ENCODE measurements around the gene AGMO. TPM values are rescaled to one million over a fixed set of nuclear protein-coding genes. Genes with fewer than 3 reads are reported as not detected.
"Not testable (repeated sequence)": the region's sequence is repeated elsewhere in the genome, so short reads cannot be mapped to it uniquely, and the experiment has no call there.

AGMO gene
- polyA plus RNA-seq, 1 experiment: not detected

DNA sequence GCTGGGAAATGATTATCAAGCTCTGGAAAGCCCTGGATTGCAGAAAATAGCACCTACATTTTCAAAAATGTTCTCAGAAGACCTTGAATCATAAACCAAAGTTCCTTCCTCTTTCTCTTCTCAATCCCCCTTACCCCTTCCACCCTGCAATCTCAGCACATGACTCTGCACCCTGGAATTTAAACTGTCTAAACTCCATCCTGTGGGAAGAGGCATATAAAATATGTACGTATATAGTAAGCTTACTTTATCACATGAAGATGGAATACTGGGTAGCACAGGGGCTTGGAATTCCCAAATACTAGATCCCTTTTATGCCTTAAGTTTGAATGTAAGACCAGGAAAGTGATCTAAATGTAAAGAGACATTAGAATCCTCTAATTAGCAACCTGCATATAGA is 7.7 kb downstream of the AGMO start:
- H3K4me3 ChIP-seq (ENCODE audit: low read depth, low read length): no peak overlapping the region
- no peaks in the 10 kb centered on the region for H3K36me3 ChIP-seq (ENCODE audit: control insufficient read depth, insufficient read depth, low read length)
- DNase-seq (ENCODE audit: low read depth): no peak
- TF ChIP-seq, protein P1, sequence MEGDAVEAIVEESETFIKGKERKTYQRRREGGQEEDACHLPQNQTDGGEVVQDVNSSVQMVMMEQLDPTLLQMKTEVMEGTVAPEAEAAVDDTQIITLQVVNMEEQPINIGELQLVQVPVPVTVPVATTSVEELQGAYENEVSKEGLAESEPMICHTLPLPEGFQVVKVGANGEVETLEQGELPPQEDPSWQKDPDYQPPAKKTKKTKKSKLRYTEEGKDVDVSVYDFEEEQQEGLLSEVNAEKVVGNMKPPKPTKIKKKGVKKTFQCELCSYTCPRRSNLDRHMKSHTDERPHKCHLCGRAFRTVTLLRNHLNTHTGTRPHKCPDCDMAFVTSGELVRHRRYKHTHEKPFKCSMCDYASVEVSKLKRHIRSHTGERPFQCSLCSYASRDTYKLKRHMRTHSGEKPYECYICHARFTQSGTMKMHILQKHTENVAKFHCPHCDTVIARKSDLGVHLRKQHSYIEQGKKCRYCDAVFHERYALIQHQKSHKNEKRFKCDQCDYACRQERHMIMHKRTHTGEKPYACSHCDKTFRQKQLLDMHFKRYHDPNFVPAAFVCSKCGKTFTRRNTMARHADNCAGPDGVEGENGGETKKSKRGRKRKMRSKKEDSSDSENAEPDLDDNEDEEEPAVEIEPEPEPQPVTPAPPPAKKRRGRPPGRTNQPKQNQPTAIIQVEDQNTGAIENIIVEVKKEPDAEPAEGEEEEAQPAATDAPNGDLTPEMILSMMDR (IDR thresholded peaks at IDR 0.05; ENCODE audit: insufficient read depth, low read depth, low read length): no peak
- no peaks in the 10 kb centered on the region for H3K27me3 ChIP-seq (ENCODE audit: control insufficient read depth, insufficient read depth, low read length)
- ChIA-PET CTCF (interaction anchor here (0.7 to 0.8 kb wide), 2 partner anchors 227 to 230 kb away, joined by 3 read pairs; no protein-coding TSS in a partner anchor), POLR2A (no interaction called here)

DNA sequence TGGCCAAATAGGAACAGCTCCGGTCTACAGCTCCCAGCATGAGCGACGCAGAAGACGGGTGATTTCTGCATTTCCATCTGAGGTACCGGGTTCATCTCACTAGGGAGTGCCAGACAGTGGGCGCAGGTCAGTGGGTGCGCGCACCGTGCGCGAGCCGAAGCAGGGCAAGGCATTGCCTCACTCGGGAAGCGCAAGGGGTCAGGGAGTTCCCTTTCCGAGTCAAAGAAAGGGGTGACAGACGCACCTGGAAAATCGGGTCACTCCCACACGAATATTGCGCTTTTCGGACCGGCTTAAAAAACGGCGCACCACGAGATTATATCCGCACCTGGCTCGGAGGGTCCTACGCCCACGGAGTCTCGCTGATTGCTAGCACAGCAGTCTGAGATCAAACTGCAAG is 14.5 kb downstream of the AGMO start:
- H3K27me3 ChIP-seq (ENCODE audit: control insufficient read depth, insufficient read depth, low read length); POLR2A ChIA-PET; H3K36me3 ChIP-seq (ENCODE audit: control insufficient read depth, insufficient read depth, low read length); CTCF ChIA-PET; H3K4me3 ChIP-seq (ENCODE audit: low read depth, low read length); DNase-seq (ENCODE audit: low read depth): not testable (repeated sequence)

DNA sequence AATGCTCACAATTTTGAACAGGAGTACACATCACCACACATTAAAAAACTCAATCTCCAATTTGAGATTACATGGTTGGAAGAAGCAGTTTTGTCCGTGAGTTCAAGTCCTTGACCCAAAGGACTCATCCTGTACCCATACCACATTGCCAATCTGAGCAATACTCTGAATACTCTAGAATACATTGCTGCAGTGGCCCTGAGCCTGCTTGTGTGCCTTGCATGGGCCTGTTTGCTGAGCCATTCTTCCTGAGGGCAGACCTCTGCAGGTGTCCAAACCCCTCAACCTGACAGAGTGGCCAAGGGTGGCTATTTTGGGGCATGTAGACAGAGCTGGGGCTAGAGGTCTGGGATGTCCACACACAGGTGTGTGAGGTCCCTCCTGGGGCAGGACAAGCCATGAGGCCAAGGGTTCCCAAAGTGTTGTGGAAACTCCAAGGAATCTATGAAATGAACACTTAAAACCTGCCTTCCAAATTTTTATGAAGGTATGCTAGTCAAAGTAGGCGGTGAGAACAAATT is 15.5 kb downstream of the AGMO start:
- no peak for DNase-seq (ENCODE audit: low read depth)
- Histone ChIP-seq H3K36me3 (ENCODE audit: control insufficient read depth, insufficient read depth, low read length) (no peaks in the 10 kb centered on the region), H3K4me3 (ENCODE audit: low read depth, low read length) (no peak overlapping the region), H3K27me3 (ENCODE audit: control insufficient read depth, insufficient read depth, low read length) (no peaks in the 10 kb centered on the region)
- CTCF ChIA-PET: interaction anchor here (0.8 kb wide), 1 partner anchor 30 kb away, joined by 3 read pairs; no protein-coding TSS in a partner anchor
- TF ChIP-seq, protein P1 (IDR thresholded peaks at IDR 0.05; ENCODE audit: insufficient read depth, low read depth, low read length): no peak
- POLR2A ChIA-PET: no interaction called here

DNA sequence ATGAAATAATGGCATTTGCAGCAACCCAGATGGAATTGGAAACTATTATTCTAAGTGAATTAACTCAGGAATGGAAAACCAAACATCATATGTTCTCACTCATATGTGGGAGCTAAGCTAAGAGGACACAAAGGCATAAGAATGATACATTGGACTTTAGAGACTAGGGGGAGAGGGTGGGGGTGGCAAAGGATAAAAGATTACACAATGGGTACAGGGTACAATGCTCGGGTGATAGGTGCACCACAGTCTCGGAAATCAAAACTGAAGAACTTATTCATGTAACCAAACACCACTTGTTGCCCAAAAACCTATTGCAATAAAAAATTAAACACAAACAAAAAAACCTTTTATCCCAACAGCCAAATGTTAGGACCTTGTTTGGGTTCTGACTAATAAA is 17.8 kb downstream of the AGMO start:
- DNase-seq (ENCODE audit: low read depth): no peak
- H3K36me3 ChIP-seq (ENCODE audit: control insufficient read depth, insufficient read depth, low read length): no peaks in the 10 kb centered on the region
- POLR2A ChIA-PET: no interaction called here
- H3K27me3 ChIP-seq (ENCODE audit: control insufficient read depth, insufficient read depth, low read length): no peaks in the 10 kb centered on the region
- CTCF ChIA-PET: interaction anchor here (1.1 kb wide), 1 partner anchor 24 kb away, joined by 3 read pairs; no protein-coding TSS in a partner anchor
- TF ChIP-seq, protein P1 (IDR thresholded peaks at IDR 0.05; ENCODE audit: insufficient read depth, low read depth, low read length): no peak
- no peak overlapping the region for H3K4me3 ChIP-seq (ENCODE audit: low read depth, low read length)

DNA sequence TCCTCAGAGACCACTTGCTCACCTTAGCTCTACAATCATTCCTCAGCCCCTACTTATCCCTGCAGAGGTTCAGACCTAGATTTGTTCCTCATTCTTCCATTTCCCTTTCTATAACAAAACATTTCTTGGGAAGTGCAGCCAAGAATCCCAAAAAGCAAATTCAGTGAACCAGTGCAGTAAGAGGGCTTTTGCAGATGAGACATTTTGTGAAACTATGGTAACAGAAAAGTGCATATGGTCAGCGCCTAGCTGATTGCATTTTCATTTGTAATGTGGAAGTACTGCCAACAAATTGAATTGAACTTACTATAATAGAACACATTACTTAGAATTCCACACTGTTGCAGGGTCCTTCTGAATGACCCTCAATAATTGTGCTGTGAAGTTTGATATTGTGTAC is 18.6 kb downstream of the AGMO start:
- Histone ChIP-seq H3K36me3 (ENCODE audit: control insufficient read depth, insufficient read depth, low read length) (no peaks in the 10 kb centered on the region), H3K27me3 (ENCODE audit: control insufficient read depth, insufficient read depth, low read length) (no peaks in the 10 kb centered on the region), H3K4me3 (ENCODE audit: low read depth, low read length) (no peak overlapping the region)
- ChIA-PET CTCF (no interaction called here), POLR2A (no interaction called here)
- DNase-seq (ENCODE audit: low read depth): no peak
- TF ChIP-seq, protein P1 (IDR thresholded peaks at IDR 0.05; ENCODE audit: insufficient read depth, low read depth, low read length): no peak

DNA sequence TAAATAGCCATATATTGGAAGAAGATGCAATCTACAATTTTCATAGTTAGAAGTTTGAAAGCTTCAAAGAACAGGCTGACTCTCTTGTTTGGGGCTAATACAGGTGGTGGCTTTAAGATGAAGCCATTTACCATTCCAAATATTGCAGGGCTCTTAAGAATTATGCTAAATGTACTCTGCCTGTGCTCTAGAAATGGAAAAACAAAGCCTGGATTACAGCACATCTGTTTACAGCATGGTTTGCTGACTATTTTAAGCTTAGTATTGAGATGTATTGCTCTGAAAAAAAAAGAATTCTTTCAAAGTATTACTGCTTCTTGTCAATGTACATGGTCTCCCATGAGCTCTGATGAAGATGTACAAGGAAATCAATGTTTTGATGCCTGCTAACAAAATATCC is 34.2 kb downstream of the AGMO start:
- Histone ChIP-seq H3K4me3 (ENCODE audit: low read depth, low read length) (no peak overlapping the region), H3K36me3 (ENCODE audit: control insufficient read depth, insufficient read depth, low read length) (no peaks in the 10 kb centered on the region), H3K27me3 (ENCODE audit: control insufficient read depth, insufficient read depth, low read length) (no peaks in the 10 kb centered on the region)
- TF ChIP-seq, protein P1 (IDR thresholded peaks at IDR 0.05; ENCODE audit: insufficient read depth, low read depth, low read length): no peak
- CTCF ChIA-PET: no interaction called here
- DNase-seq (ENCODE audit: low read depth): no peak
- POLR2A ChIA-PET: interaction anchor here (0.6 kb wide), 1 partner anchor 66 kb away, joined by 3 read pairs; no protein-coding TSS in a partner anchor
